ENCODE results near the gene DNPH1.

GRCh38 chr6:43219119-43219518 lies 10.2 kb downstream of the DNPH1 start:
- TF ChIP-seq, protein P1, sequence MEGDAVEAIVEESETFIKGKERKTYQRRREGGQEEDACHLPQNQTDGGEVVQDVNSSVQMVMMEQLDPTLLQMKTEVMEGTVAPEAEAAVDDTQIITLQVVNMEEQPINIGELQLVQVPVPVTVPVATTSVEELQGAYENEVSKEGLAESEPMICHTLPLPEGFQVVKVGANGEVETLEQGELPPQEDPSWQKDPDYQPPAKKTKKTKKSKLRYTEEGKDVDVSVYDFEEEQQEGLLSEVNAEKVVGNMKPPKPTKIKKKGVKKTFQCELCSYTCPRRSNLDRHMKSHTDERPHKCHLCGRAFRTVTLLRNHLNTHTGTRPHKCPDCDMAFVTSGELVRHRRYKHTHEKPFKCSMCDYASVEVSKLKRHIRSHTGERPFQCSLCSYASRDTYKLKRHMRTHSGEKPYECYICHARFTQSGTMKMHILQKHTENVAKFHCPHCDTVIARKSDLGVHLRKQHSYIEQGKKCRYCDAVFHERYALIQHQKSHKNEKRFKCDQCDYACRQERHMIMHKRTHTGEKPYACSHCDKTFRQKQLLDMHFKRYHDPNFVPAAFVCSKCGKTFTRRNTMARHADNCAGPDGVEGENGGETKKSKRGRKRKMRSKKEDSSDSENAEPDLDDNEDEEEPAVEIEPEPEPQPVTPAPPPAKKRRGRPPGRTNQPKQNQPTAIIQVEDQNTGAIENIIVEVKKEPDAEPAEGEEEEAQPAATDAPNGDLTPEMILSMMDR (conservative IDR thresholded peaks at IDR 0.05; ENCODE audit: low read length), result no peak
- no peak for TF ChIP-seq EZH2phosphoT487 (IDR thresholded peaks at IDR 0.05; ENCODE audit: borderline replicate concordance)
